Ovary (tissue), 9 donors: ENCODE data around the gene FOXL3. TPM values are rescaled to one million over a fixed set of nuclear protein-coding genes. Genes with fewer than 3 reads are reported as not detected.

Source experiments
- DNase-seq, 5 donors: peaks; one replicate each; pipeline ENCODE4 v3.0.0-alpha.2; 2019 to 2020
- H3K27ac ChIP-seq, 2 donors: fragments of 200-600 bp; one replicate each; pipeline versions ENCODE4 v1.5.1 to v1.8.0; 2019 to 2022
- H3K27me3 ChIP-seq: fragments of 200-600 bp; one replicate; pipeline ENCODE4 v1.8.0; 2022
- H3K36me3 ChIP-seq: fragments of 200-600 bp; sonication (generic); one replicate; pipeline ENCODE4 v1.5.1; 2019
- H3K4me1 ChIP-seq: one replicate; pipeline ENCODE4 v1.8.1; 2013; ENCODE audit warnings: mild to moderate bottlenecking, moderate library complexity; ENCODE audit not compliant: insufficient read depth
- H3K4me3 ChIP-seq: fragments of 200-600 bp; sonication (generic); one replicate; pipeline ENCODE4 v1.5.1; 2017
- H3K9me3 ChIP-seq, 2 donors: fragments of 200-600 bp in 1 of 2; sonication (generic) in 1 of 2; one replicate each; pipeline versions ENCODE4 v1.5.1 to v1.8.1; 2013 to 2019; ENCODE audit warnings: mild to moderate bottlenecking in 1 of 2, moderate library complexity in 1 of 2
- CTCF ChIP-seq, 3 donors: fragments of 450-650 bp in 2 of 3; fragments of 200-600 bp in 1 of 3; IDR thresholded peaks; one replicate each; pipeline versions ENCODE4 v1.5.1 to v1.8.0; 2016 to 2022; ENCODE audit warnings: antibody characterized with exemption in 3 of 3, mild to moderate bottlenecking in 1 of 3
- EP300 ChIP-seq: sonication (generic); formaldehyde crosslinking; IDR thresholded peaks from one replicate; pipeline ENCODE4 v1.6.1; 2017; ENCODE audit warnings: antibody characterized with exemption
- POLR2A ChIP-seq: fragments of 450-650 bp; IDR thresholded peaks from one replicate; pipeline ENCODE4 v1.6.1; 2017; ENCODE audit warnings: antibody characterized with exemption, mild to moderate bottlenecking, moderate library complexity
- WGBS, 3 donors: extraction: QIAGEN DNeasy Blood & Tissue Kit in 1 of 3; methylation state at CpG; one replicate each; pipeline versions ENCODE4 v1.1.5 to v1.1.7; 2013 to 2017; 5-methylcytosine and 5-hydroxymethylcytosine counted together
- intact Hi-C, 4 donors: fragments of 100-400 bp; cut with DNase I; formaldehyde crosslinking; loops; one replicate each; pipeline versions ENCODE4 v1.11.0 to v1.15.1; 2022 to 2023
- polyA plus RNA-seq, 2 donors: library from polyadenylated mRNA; stranded (reverse); fragments of 200-250 nt in 1 of 2; fragments of 350-450 nt in 1 of 2; fragmentation: Illumina TruSeq in 1 of 2; extraction: RNeasy Lipid Tissue Mini Kit (QIAGEN cat#74804) in 1 of 2; gene quantifications; one replicate each; pipeline ENCODE4 v1.2.3, GENCODE V29; 2013 to 2014
- total RNA-seq, 7 donors: library from RNA; depleted of rRNA in 2 of 7; stranded (reverse); fragments of >200 nt in 2 of 7; fragmentation: NEBNext Ultra II Directional in 3 of 7; extraction: Animal tissue kit (Norgen Biotek cat#: 25700) in 3 of 7; gene quantifications; one replicate each; pipeline versions ENCODE4 v1.1.0 to v1.2.4, GENCODE V29; 2016 to 2023
- donor health status: DM: no; HTN: no; CAD: no; lungs with moderate emphysema.
- donor health status: DM: no; HTN: no; CAD: no.
- donor health status: Bipolar disorder and iron deficiency.
- donor health status: DM: yes; HTN: yes; CAD: no.
- donor health status: DM: no; HTN: no; CAD: no.
- donor health status: DM: yes; HTN: yes; CAD: no.

Gene FOXL3
- total and polyA plus RNA-seq, 9 donors, result not detected

- Histone ChIP-seq H3K27ac (no peak overlapping the region), H3K9me3 (no peaks in the 10 kb centered on the region), H3K36me3 (no peaks in the 10 kb centered on the region), H3K4me3 (no peak overlapping the region), H3K4me1 (no peaks in the 10 kb centered on the region), H3K27me3 (no peaks in the 10 kb centered on the region)
- TF ChIP-seq CTCF (IDR thresholded peaks at IDR 0.05) (no peak), EP300 (no peak), POLR2A (no peak)
- WGBS, 3 donors, result 32 to 49% (median 37%) methylated on average over 6 of the region's 6 CpGs
- DNase-seq, result no peak
- intact Hi-C loops, result loop anchor here in 1 of 4 donors (10.0 kb wide), 2 partner anchors 558 to 858 kb away; no protein-coding TSS in a partner anchor
Measured at GRCh38 chr7:326809-327232, 36.9 kb downstream of the FOXL3 start.

GRCh38 chr7:327233-327931 lies 37.4 kb downstream of the FOXL3 start:
- Histone ChIP-seq H3K4me1 (no peaks in the 10 kb centered on the region), H3K9me3 (no peaks in the 10 kb centered on the region), H3K27ac (no peak overlapping the region), H3K36me3 (no peaks in the 10 kb centered on the region), H3K4me3 (no peak overlapping the region), H3K27me3 (no peaks in the 10 kb centered on the region)
- 65 to 82% (median 70%) methylated on average over 29 of the region's 29 CpGs for WGBS, 3 donors
- TF ChIP-seq EP300 (no peak), POLR2A (no peak), CTCF (IDR thresholded peaks at IDR 0.05) (no peak)
- intact Hi-C loops, result loop anchor here in 1 of 4 donors (10.0 kb wide), 2 partner anchors 557 to 857 kb away; no protein-coding TSS in a partner anchor
- no peak for DNase-seq

GRCh38 chr7:327991-328702 lies 38.2 kb downstream of the FOXL3 start:
- 78 to 87% (median 80%) methylated on average over 22 of the region's 22 CpGs for WGBS, 3 donors
- no peak for DNase-seq
- intact Hi-C loops, result loop anchor here in 1 of 4 donors (10.0 kb wide), 2 partner anchors 557 to 857 kb away; no protein-coding TSS in a partner anchor
- H3K27ac ChIP-seq, result no peak overlapping the region
- no peaks in the 10 kb centered on the region for H3K27me3 ChIP-seq
- no peak overlapping the region for H3K4me3 ChIP-seq
- H3K36me3 ChIP-seq, result no peaks in the 10 kb centered on the region
- peaks cover 7% of the 10 kb centered on the region for H3K4me1 ChIP-seq
- TF ChIP-seq EP300, result no peak
- TF ChIP-seq CTCF (IDR thresholded peaks at IDR 0.05), result no peak
- no peak for TF ChIP-seq POLR2A
- no peaks in the 10 kb centered on the region for H3K9me3 ChIP-seq

- H3K9me3 ChIP-seq, result no peaks in the 10 kb centered on the region
- H3K4me1 ChIP-seq, result peaks cover 7% of the 10 kb centered on the region
- no peak overlapping the region for H3K27ac ChIP-seq
- no peaks in the 10 kb centered on the region for H3K27me3 ChIP-seq
- DNase-seq, result no peak
- intact Hi-C loops, result loop anchor here in 2 of 4 donors (5.0 to 10.0 kb wide), 3 partner anchors 193 to 855 kb away; no protein-coding TSS in a partner anchor
- TF ChIP-seq EP300 (no peak), CTCF (IDR thresholded peaks at IDR 0.05) (no peak), POLR2A (no peak)
- H3K4me3 ChIP-seq, result no peak overlapping the region
- H3K36me3 ChIP-seq, result no peaks in the 10 kb centered on the region
- WGBS, 3 donors, result 86 to 87% (median 87%) methylated on average over 18 of the region's 18 CpGs
Measured at GRCh38 chr7:329691-330281, 39.8 kb downstream of the FOXL3 start.
